Activated CD4-positive, alpha-beta T cell treated with anti-CD3 and anti-CD28 coated beads, Interleukin-2, amount 10 ng/mL, durations not matched to agents 7 days and 5 days (primary cell): ENCODE measurements around the gene ABCG1. TPM values are rescaled to one million over a fixed set of nuclear protein-coding genes. Genes with fewer than 3 reads are reported as not detected.

Source experiments
- CTCF ChIA-PET: fragments of 350-600 bp; sonication (Branson Sonifier 250); formaldehyde crosslinking; loops from one replicate; lab custom pipeline; 2021; ENCODE audit warnings: antibody characterized with exemption; lab: Charles Lee
- POLR2A ChIA-PET: fragments of 350-600 bp; sonication (Branson Sonifier 250); formaldehyde crosslinking; loops from one replicate; lab custom pipeline; 2021; ENCODE audit warnings: antibody characterized with exemption; lab: Charles Lee
- DNase-seq: peaks from one replicate; pipeline ENCODE4 v3.0.0-alpha.2; 2020
- H3K27ac Mint-ChIP-seq: one replicate; pipeline ENCODE4 v1.8.0; 2021; ENCODE audit warnings: mild to moderate bottlenecking, moderate library complexity, mixed read lengths
- H3K27me3 Mint-ChIP-seq: one replicate; pipeline ENCODE4 v1.8.0; 2021; ENCODE audit warnings: mixed read lengths
- H3K36me3 Mint-ChIP-seq: one replicate; pipeline ENCODE4 v1.8.0; 2021; ENCODE audit warnings: low read depth, mixed read lengths
- H3K4me1 Mint-ChIP-seq: one replicate; pipeline ENCODE4 v1.8.0; 2021; ENCODE audit warnings: mixed read lengths
- H3K4me3 Mint-ChIP-seq: one replicate; pipeline ENCODE4 v1.8.0; 2021; ENCODE audit warnings: mild to moderate bottlenecking, moderate library complexity, mixed read lengths
- H3K9me3 Mint-ChIP-seq: one replicate; pipeline ENCODE4 v1.8.0; 2021; ENCODE audit warnings: mixed read lengths
- total RNA-seq, 2 experiments: library from RNA; stranded (reverse); gene quantifications; one replicate each; pipeline ENCODE4 v1.2.3, GENCODE V29; 2021

ABCG1 gene
- total RNA-seq, 2 experiments from 2014 or later = 10.2 to 12.3 TPM

DNA sequence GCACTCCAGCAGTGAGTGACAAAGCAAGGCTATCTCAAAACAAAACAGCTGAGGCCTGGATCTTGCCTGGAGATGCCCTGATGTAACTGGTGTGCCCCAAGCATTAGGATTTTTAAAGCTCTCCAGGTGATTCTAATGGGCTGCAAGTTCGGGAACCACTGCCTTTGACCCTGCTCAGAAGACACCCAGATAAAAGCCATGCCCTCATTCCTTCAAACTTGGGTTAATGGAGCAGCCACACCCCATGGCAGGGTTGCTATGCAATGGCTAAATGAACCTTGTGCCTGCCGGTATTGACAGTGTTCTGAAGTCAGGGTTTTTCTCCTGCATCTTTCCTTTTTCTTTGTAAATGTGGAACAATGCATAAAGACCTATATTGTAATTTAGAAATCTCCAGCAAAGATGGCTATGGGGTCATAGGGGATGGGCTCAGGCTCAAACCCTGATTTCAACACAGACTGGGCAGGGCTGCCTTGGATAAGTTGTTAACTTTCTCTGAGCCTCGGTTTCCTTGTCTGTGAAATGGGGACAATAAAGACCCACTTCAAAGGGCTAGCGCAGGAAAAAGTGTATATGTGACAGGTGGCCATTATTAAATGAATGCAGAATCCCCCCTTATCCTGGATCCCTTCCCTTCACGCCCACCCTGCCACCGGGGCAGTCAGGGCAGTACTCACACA, 95.8 kb downstream of the ABCG1 start:
- Mint-ChIP-seq H3K9me3 (no peaks in the 10 kb centered on the region), H3K27me3 (no peaks in the 10 kb centered on the region), H3K36me3 (no peaks in the 10 kb centered on the region), H3K4me1 (peaks cover 10% of the 10 kb centered on the region), H3K27ac (no peak overlapping the region), H3K4me3 (no peak overlapping the region)
- ChIA-PET CTCF (no interaction called here), POLR2A (no interaction called here)
- no peak for DNase-seq

DNA sequence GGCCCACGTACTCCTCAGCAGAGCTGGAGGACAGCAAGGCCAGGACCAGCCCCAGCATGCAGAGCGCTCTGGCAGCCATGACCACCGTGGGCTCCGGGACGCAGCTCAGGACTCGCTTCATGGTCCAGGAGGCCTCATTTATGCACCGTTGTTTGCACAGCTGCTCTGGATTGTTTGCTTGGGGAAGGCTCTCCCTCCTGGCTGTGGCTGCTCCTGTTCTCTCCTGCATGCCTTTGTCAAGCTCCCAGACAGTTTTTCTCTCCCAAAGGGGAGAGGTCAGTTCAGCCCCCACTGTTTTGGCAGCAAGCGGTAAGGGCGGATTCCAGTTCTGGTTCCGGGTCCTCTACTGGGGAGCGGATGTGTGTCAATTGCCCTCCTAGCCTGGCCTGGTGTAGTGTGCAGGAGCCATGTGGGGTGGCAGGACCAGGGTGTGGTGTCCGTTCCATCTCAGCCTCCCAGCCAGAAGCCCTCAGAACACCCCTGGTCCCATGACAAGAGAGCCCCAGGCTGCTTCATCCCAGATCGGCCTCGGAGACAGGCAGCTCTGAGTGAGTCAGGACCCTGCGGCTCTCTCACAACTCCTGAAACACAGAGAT, 96.5 kb downstream of the ABCG1 start, which contains the start of gene TFF3:
TFF3 (minus strand) TSS at position 114 of the 596 bp plus-strand sequence; CDS start at position 79, 35 bp downstream.
- ChIA-PET POLR2A (no interaction called here), CTCF (no interaction called here)
- DNase-seq = no peak
- Mint-ChIP-seq H3K9me3 (no peaks in the 10 kb centered on the region), H3K4me3 (no peak within 1 kb of the TSS), H3K27me3 (no peaks in the 10 kb centered on the region), H3K4me1 (peaks cover 9% of the 10 kb centered on the region), H3K36me3 (no peaks in the 10 kb centered on the region), H3K27ac (no peak within 1 kb of the TSS)

DNA sequence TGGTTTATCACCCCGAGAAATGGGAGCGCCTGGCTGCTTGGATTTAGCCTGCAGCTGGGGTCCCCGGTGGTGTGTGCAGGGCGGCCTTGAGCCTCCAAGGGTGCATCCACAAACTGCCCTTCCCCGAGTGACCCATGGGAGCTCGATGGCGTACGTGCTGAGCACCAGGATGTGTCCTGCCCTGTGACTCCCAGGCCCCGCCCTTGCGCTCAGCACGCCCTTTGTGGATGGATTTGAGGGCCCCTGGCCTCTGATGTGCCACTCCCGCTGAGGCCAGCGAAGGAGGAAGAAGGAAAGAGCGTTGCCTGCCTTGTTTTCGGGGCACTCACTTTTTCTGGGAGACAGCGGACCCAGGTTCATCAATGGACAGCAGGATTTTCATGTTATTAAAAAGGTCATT, 98.0 kb downstream of the ABCG1 start:
- H3K4me1 Mint-ChIP-seq = peaks cover 9% of the 10 kb centered on the region
- CTCF ChIA-PET = no interaction called here
- POLR2A ChIA-PET = no interaction called here

DNA sequence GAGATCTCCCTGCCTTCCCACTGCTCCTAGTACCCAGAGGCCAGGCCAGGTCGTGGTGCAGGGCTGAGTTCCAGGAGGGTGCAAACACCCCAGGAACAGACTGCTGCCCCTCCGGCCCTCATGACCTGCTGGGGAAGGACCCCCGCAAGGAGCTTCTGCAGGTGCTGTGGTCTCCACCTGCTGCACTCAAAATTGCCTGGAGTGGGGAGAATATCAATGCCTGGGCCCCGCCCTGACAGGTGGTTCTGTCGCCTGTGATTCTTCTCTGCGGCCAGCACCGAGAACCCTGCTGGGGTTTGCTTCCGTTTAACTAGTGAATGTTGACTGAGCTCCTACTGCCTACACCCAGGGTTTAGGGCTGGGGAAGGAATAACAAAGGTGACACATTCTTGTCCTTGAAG, 98.4 kb downstream of the ABCG1 start:
- no peak overlapping the region for H3K27ac Mint-ChIP-seq
- POLR2A ChIA-PET = no interaction called here
- H3K27me3 Mint-ChIP-seq = no peaks in the 10 kb centered on the region
- no peak for DNase-seq
- H3K9me3 Mint-ChIP-seq = no peaks in the 10 kb centered on the region
- no peak overlapping the region for H3K4me3 Mint-ChIP-seq
- H3K4me1 Mint-ChIP-seq = peaks cover 9% of the 10 kb centered on the region
- no peaks in the 10 kb centered on the region for H3K36me3 Mint-ChIP-seq
- CTCF ChIA-PET = no interaction called here

More for the DNA sequence above, 98.0 kb downstream of the ABCG1 start:
- H3K27me3 Mint-ChIP-seq = no peaks in the 10 kb centered on the region
- no peak for DNase-seq
- H3K4me3 Mint-ChIP-seq = no peak overlapping the region
- H3K27ac Mint-ChIP-seq = no peak overlapping the region
- no peaks in the 10 kb centered on the region for H3K36me3 Mint-ChIP-seq
- no peaks in the 10 kb centered on the region for H3K9me3 Mint-ChIP-seq

DNA sequence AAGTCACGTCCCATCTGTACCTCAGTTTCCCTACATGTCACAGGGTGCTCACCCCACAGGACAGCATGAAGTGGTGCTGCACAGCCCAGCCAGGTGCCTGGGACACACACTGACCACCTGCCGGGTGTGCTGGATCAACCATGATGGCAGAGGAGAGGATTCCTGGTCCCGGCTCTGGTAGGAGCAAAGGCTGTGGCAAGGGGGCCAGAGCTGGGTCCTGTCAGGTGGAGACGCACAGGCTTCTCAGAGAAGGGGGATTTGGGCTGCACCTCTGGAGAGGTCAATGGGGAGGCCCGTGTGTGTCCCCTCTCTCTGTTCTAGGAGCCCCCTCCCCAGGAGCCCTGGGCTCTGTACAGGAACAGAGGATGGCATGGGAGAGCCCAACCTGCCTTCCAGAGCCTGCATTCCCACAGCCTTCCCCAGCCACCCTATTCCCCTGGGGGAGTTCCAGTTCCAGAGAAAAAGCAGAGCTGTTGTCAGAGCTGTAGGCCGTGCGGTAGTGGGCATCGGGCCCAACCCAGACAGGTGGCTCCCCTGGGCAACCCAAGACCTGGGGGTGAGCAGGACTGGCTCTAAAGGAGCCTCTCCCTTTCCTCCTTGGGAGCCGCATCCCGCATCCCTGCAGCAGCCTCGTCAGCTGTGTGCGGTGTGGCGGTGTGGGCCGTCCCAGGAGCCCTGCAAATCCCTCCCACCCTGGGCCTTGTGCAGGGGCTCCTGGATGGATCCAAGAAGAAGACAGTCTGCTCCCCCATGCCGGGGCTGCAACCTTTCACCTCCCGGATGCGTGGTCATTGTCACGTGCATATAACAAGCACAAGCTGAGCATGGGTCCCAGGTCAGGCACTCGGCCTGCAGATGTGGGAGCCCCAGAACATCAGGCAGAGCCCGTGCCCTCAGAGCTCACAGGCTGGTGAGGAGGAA, 99.1 kb downstream of the ABCG1 start:
- POLR2A ChIA-PET = no interaction called here
- no peak for DNase-seq
- no peaks in the 10 kb centered on the region for H3K36me3 Mint-ChIP-seq
- H3K27me3 Mint-ChIP-seq = peaks cover 4% of the 10 kb centered on the region
- H3K27ac Mint-ChIP-seq = no peak overlapping the region
- no peak overlapping the region for H3K4me3 Mint-ChIP-seq
- H3K4me1 Mint-ChIP-seq = peaks cover 9% of the 10 kb centered on the region
- H3K9me3 Mint-ChIP-seq = no peaks in the 10 kb centered on the region
- CTCF ChIA-PET = no interaction called here

DNA sequence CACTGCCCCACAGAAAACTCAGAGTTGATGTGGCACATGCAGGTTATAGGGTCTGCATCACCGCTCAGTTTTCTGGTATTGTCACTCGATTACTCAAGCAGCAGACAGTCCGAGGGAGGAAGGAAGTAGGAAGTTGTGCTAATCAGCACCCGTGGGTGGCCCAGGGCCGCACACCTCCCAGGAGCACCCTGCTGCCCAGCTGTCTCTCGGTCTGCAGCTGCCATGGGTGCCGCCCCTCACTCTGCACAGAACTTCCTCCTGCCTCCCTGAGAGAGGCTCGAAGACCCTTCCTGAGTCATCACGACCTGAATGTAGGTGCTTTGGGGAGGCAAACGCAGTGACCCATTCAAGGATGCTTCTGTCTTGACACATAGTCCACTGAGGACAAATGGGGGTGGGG, 100.4 kb downstream of the ABCG1 start:
- ChIA-PET POLR2A (no interaction called here), CTCF (interaction anchor here (0.8 kb wide), 1 partner anchor 9 kb away, joined by 3 read pairs; no protein-coding TSS in a partner anchor)
- Mint-ChIP-seq H3K9me3 (no peaks in the 10 kb centered on the region), H3K4me1 (peaks cover 3% of the 10 kb centered on the region), H3K27me3 (peaks cover 9% of the 10 kb centered on the region), H3K27ac (no peak overlapping the region), H3K36me3 (no peaks in the 10 kb centered on the region), H3K4me3 (no peak overlapping the region)
- DNase-seq = no peak

DNA sequence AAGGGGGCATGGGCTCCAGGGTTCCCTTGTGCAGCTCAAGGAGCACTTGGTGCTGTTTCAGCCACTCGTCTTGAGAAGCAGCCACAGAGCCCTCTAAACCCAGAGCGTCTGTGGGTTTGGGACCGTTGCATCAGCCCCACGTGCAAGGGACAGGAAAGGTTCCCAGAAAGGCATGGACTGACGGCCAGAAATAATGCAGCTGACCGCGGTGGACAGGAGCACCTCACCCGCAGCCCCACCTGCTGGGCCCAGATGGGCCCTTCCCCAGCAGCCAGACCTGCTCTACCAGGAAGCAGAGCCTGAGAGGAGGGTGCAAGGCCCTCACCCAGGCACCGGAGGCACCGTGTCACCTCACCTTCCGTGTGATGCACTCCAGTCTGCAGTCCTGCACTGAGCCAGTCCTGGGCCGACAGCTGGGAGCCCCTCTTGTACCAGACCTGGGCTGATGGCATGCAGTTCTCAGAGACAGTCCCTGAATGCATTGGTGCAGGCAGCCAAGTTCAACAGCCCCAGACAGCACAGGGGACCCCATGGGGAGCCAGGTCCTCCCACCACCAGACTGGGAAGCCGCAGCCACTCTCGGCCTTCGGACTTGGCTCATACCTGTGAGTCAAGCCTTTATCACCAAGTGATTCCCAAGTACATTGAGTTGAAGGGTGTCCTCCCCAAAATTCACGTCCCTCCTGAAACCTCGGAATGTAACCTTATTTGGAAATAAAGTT, 101.1 kb downstream of the ABCG1 start:
- Mint-ChIP-seq H3K27me3 (peaks cover 14% of the 10 kb centered on the region), H3K4me3 (no peak overlapping the region), H3K36me3 (no peaks in the 10 kb centered on the region), H3K4me1 (peaks cover 3% of the 10 kb centered on the region), H3K27ac (no peak overlapping the region), H3K9me3 (no peaks in the 10 kb centered on the region)
- no peak for DNase-seq
- CTCF ChIA-PET = interaction anchor here (0.8 kb wide), 1 partner anchor 10 kb away, joined by 3 read pairs; no protein-coding TSS in a partner anchor
- POLR2A ChIA-PET = no interaction called here

DNA sequence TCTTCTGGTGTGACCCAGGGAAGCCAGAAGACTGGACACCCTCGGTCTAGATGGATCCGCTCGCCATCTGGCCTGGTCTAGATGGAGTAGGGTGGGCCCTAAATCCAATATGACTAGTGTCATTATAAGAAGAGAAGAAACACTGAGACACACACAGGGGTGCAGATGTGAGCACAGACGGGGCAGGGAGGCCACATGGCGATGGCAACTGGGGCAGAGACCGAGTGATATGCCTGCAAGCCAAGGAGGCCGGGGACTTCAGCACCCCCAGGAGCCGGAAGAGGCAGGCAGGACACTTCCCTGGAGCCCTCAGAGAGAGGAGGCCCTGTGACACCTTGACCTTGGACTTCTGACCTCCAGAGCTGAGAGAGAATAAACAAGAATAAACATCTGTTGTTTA, 101.9 kb downstream of the ABCG1 start:
- Mint-ChIP-seq H3K4me3 (no peak overlapping the region), H3K9me3 (no peaks in the 10 kb centered on the region), H3K27me3 (peaks cover 19% of the 10 kb centered on the region), H3K27ac (no peak overlapping the region), H3K4me1 (peaks cover 3% of the 10 kb centered on the region), H3K36me3 (no peaks in the 10 kb centered on the region)
- POLR2A ChIA-PET = no interaction called here
- CTCF ChIA-PET = no interaction called here
- DNase-seq = no peak

DNA sequence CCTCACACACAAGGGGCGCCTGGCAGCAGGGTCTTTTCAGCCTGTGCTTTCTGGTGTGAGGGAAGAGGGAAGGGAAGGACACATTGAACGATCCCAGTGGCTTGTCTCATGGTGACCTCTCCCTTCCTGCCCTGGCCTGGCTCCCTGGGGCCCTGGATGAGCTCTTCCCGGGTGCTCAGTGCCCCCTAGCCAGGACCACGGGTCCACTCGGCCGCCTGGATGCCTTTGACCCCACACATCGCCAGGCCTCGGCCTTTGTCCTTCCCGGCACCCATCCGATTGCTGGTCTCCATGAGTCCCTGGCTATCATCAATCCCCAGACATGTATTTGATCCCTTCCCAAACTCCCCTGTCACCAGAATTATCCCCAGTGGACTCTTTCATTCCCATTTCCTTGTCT, 102.3 kb downstream of the ABCG1 start:
- Mint-ChIP-seq H3K4me3 (no peak overlapping the region), H3K9me3 (no peaks in the 10 kb centered on the region), H3K27ac (no peak overlapping the region), H3K4me1 (peaks cover 3% of the 10 kb centered on the region), H3K27me3 (peaks cover 20% of the 10 kb centered on the region), H3K36me3 (no peaks in the 10 kb centered on the region)
- DNase-seq = no peak
- CTCF ChIA-PET = no interaction called here
- POLR2A ChIA-PET = no interaction called here

DNA sequence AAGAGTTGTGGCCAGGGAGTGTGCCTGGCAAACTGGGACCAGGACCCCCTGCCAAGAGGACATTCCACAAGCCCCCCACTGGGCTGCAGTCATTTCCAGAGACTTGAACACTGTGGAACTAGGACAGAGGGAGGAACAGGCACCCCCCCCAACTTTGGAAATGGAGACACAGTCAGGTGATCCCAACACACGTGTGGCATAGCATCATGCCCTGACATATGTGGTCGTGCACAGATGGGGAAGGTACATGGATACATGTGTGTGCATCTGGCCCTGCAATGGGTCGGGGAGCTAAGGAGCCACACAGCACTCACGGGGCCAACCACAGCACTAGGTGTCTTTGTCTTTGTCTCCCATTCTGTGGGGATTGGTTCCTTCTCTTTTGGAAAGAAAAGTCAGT, 102.9 kb downstream of the ABCG1 start:
- Mint-ChIP-seq H3K4me1 (peaks cover 3% of the 10 kb centered on the region), H3K27ac (no peak overlapping the region), H3K4me3 (no peak overlapping the region), H3K36me3 (no peaks in the 10 kb centered on the region), H3K27me3 (peaks cover 22% of the 10 kb centered on the region), H3K9me3 (no peaks in the 10 kb centered on the region)
- no peak for DNase-seq
- ChIA-PET POLR2A (no interaction called here), CTCF (no interaction called here)

DNA sequence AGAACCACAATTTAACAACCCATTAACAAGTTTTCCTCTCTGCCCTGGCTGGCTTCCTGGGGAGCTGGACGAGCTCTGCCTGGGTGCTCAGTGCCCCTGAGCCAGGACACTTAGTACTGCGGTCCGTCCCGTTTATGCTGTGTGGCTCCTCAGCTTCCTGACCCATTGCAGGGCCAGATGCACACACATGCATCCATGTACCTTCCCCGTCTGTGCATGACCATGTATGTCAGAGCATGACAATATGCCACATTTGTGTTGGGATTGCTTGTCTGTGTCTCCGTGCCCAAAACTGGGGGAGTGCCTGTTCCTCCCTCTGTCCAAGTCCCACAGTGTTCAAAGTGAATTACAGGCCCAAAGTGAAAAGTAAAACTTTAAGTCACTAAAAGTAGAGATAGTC, 106.0 kb downstream of the ABCG1 start:
- CTCF ChIA-PET = interaction anchor here (0.9 kb wide), 1 partner anchor 27 kb away, joined by 3 read pairs; no protein-coding TSS in a partner anchor
- no peak for DNase-seq
- Mint-ChIP-seq H3K36me3 (no peaks in the 10 kb centered on the region), H3K9me3 (no peaks in the 10 kb centered on the region), H3K27me3 (peaks cover 33% of the 10 kb centered on the region), H3K4me3 (no peak overlapping the region), H3K4me1 (no peaks in the 10 kb centered on the region), H3K27ac (no peak overlapping the region)
- POLR2A ChIA-PET = no interaction called here
